ENCODE results near the gene UMODL1. TPM values are rescaled to one million over a fixed set of nuclear protein-coding genes. Genes with fewer than 3 reads are reported as not detected.
A peak's percentile ranks its signal among the peaks of the same experiment; 100 is the strongest.

The UMODL1 gene
- total and polyA plus RNA-seq, 10 donors, result 0.02 to 0.85 (median 0.09) TPM; not detected in 3

DNA sequence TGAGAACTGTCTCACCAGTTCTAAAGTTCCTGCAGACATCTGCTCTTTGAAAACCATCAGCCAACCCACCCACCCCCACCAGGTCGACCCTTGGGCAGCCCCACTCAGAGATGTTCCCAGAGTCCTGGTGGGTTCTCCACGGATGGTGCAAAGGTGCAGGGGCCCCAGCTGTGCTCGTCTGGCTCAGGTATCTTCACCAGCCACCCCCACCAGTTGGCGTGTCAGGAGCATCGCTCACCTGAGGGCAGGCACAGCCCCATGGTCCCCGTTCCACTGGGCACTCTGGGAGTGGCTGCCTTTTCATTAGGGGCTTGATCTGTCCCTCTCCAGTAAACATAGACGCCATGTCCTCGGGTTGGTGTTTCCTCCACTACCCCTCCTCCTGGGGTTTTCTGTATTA, 70.5 kb downstream of the UMODL1 start:
- Histone ChIP-seq H3K4me3 (no peak overlapping the region), H3K36me3 (no peaks in the 10 kb centered on the region), H3K9me3 (no peaks in the 10 kb centered on the region), H3K4me1 (peaks cover 0 to 14% (median 6%) of the 10 kb centered on the region in 6 donors), H3K27me3 (replicated peaks in 1 of 7) (peaks cover 0 to 7% (median 0%) of the 10 kb centered on the region in 7 donors), H3K27ac (no peak overlapping the region)
- intact Hi-C loops (cut with DNase I; ENCODE audit: low total_unique reads), result no loop called here
- DNase-seq, result peak; percentile 24
- WGBS, 5 donors, result 75 to 90% (median 83%) methylated on average over 8 of the region's 8 CpGs
- TF ChIP-seq POLR2AphosphoS5 (IDR thresholded peaks at IDR 0.05) (no peak), CTCF (IDR thresholded peaks at IDR 0.05 in 8 of 11, conservative IDR thresholded peaks at IDR 0.05 in 3 of 11) (no peak), POLR2A (IDR thresholded peaks at IDR 0.05) (no peak)

DNA sequence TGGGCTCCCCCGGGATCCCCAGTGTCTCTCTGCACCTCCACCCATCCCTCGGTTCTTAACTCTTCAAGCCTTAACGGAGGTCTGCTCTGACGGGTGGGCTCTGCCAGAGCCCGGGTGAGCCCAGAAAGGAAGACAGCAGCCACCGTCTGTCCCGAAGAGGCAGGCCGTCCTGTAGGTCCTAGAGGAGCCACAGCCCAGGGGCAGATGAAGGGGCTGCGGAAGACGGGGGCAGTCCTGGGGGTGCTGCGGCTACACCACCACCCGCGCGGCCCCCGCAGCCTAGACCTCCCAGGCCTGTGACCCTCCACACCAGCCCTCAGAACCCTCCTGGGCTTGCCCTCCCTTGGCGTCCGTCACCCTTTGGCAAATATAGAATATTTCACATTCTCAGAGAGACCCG, 71.0 kb downstream of the UMODL1 start:
- Histone ChIP-seq H3K9me3 (no peaks in the 10 kb centered on the region), H3K27me3 (replicated peaks in 1 of 7) (peaks cover 0 to 7% (median 0%) of the 10 kb centered on the region in 7 donors), H3K27ac (no peak overlapping the region), H3K4me1 (peaks cover 0 to 14% (median 6%) of the 10 kb centered on the region in 6 donors), H3K36me3 (no peaks in the 10 kb centered on the region), H3K4me3 (no peak overlapping the region)
- intact Hi-C loops (cut with DNase I; ENCODE audit: low total_unique reads), result no loop called here
- DNase-seq, result peak; percentile 56
- WGBS, 5 donors, result 87 to 90% (median 88%) methylated on average over 9 to 18 of the region's 18 CpGs
- TF ChIP-seq CTCF (IDR thresholded peaks at IDR 0.05 in 8 of 11, conservative IDR thresholded peaks at IDR 0.05 in 3 of 11), result no peak
- no peak for TF ChIP-seq POLR2A (IDR thresholded peaks at IDR 0.05)
- TF ChIP-seq POLR2AphosphoS5 (IDR thresholded peaks at IDR 0.05), result no peak

DNA sequence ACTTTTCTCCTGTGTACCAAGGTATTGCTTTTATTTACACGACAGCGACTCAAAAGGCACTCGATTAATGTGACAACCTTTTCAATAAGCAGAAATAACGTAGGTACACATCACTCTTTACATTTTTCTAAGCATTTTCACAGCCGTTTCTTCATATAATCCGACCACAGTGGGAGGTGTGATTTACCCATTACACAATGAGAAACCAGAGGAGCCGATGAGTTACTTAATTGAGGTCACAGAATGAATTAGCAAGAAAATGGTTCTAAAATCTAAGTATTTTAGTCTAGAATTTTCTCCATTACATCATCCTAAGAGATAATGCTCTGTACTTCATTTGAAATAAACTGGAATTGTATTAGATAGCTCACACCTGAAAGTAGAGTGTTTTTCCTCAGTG, 71.5 kb downstream of the UMODL1 start:
- no peak overlapping the region for H3K4me3 ChIP-seq
- H3K4me1 ChIP-seq, result peaks cover 0 to 14% (median 6%) of the 10 kb centered on the region in 6 donors
- TF ChIP-seq CTCF (IDR thresholded peaks at IDR 0.05 in 8 of 11, conservative IDR thresholded peaks at IDR 0.05 in 3 of 11) (no peak), POLR2A (IDR thresholded peaks at IDR 0.05) (no peak), POLR2AphosphoS5 (IDR thresholded peaks at IDR 0.05) (no peak)
- peaks cover 0 to 7% (median 0%) of the 10 kb centered on the region in 7 donors for H3K27me3 ChIP-seq (replicated peaks in 1 of 7)
- H3K9me3 ChIP-seq, result no peaks in the 10 kb centered on the region
- no peaks in the 10 kb centered on the region for H3K36me3 ChIP-seq
- DNase-seq, result no peak
- 54 to 82% (median 63%) methylated on average over 7 of the region's 7 CpGs for whole genome bisulfite sequencing, 5 donors
- intact Hi-C loops (cut with DNase I; ENCODE audit: low total_unique reads), result no loop called here
- H3K27ac ChIP-seq, result no peak overlapping the region

- no peaks in the 10 kb centered on the region for H3K36me3 ChIP-seq
- DNase-seq, result peak; percentile 22
These were observed 72.0 kb downstream of the UMODL1 start for GRCh38 chr21:42143111-42143510.

More at GRCh38 chr21:42143111-42143510, 72.0 kb downstream of the UMODL1 start:
- no peaks in the 10 kb centered on the region for H3K9me3 ChIP-seq
- H3K4me3 ChIP-seq, result no peak overlapping the region
- H3K4me1 ChIP-seq, result peaks cover 0 to 14% (median 6%) of the 10 kb centered on the region in 6 donors
- H3K27me3 ChIP-seq (replicated peaks in 1 of 7), result peaks cover 0 to 7% (median 0%) of the 10 kb centered on the region in 7 donors
- intact Hi-C loops (cut with DNase I; ENCODE audit: low total_unique reads), result no loop called here
- 77 to 97% (median 87%) methylated on average over 7 of the region's 7 CpGs for WGBS, 5 donors
- no peak overlapping the region for H3K27ac ChIP-seq
- no peak for TF ChIP-seq POLR2A (IDR thresholded peaks at IDR 0.05)
- no peak for TF ChIP-seq CTCF (IDR thresholded peaks at IDR 0.05 in 8 of 11, conservative IDR thresholded peaks at IDR 0.05 in 3 of 11)
- no peak for TF ChIP-seq POLR2AphosphoS5 (IDR thresholded peaks at IDR 0.05)
